ENCODE results near the gene FLT1.
A peak's percentile ranks its signal among the peaks of the same experiment; 100 is the strongest.

Gene FLT1

GRCh38 chr13:28530729-28531076 lies 35.8 kb upstream of the FLT1 start:
- peak overlapping the region; percentile 44 for H3K4me3 ChIP-seq (ENCODE audit: low read depth, low read length)

GRCh38 chr13:28529836-28530235 lies 34.9 kb upstream of the FLT1 start:
- no peak for DNase-seq (ENCODE audit: low read depth)
- H3K4me3 ChIP-seq (ENCODE audit: low read depth, low read length), result no peak overlapping the region

More at GRCh38 chr13:28530729-28531076, 35.8 kb upstream of the FLT1 start:
- no peak for DNase-seq (ENCODE audit: low read depth)

- no peak overlapping the region for H3K4me3 ChIP-seq (ENCODE audit: low read depth, low read length)
- DNase-seq (ENCODE audit: low read depth), result no peak
These were observed 33.9 kb upstream of the FLT1 start for GRCh38 chr13:28528848-28529247.

- DNase-seq (ENCODE audit: low read depth), result no peak
These were observed 33.5 kb upstream of the FLT1 start for GRCh38 chr13:28528388-28528787.

GRCh38 chr13:28527629-28528028 lies 32.7 kb upstream of the FLT1 start:
- H3K4me3 ChIP-seq (ENCODE audit: low read depth, low read length), result no peak overlapping the region
- no peak for DNase-seq (ENCODE audit: low read depth)

More at GRCh38 chr13:28528388-28528787, 33.5 kb upstream of the FLT1 start:
- no peak overlapping the region for H3K4me3 ChIP-seq (ENCODE audit: low read depth, low read length)

GRCh38 chr13:28526876-28527275 lies 31.9 kb upstream of the FLT1 start:
- H3K4me3 ChIP-seq (ENCODE audit: low read depth, low read length), result no peak overlapping the region
- DNase-seq (ENCODE audit: low read depth), result no peak

- H3K4me3 ChIP-seq (ENCODE audit: low read depth, low read length), result no peak overlapping the region
- no peak for DNase-seq (ENCODE audit: low read depth)
These were observed 27.9 kb upstream of the FLT1 start for GRCh38 chr13:28522871-28523270.

GRCh38 chr13:28513745-28514144 lies 18.8 kb upstream of the FLT1 start:
- no peak overlapping the region for H3K4me3 ChIP-seq (ENCODE audit: low read depth, low read length)
- DNase-seq (ENCODE audit: low read depth), result no peak

- no peak for DNase-seq (ENCODE audit: low read depth)
- H3K4me3 ChIP-seq (ENCODE audit: low read depth, low read length), result no peak overlapping the region
These were observed 15.6 kb upstream of the FLT1 start for GRCh38 chr13:28510542-28510941.

GRCh38 chr13:28510066-28510465 lies 15.1 kb upstream of the FLT1 start:
- H3K4me3 ChIP-seq (ENCODE audit: low read depth, low read length), result no peak overlapping the region
- no peak for DNase-seq (ENCODE audit: low read depth)

GRCh38 chr13:28505543-28506135 lies 10.7 kb upstream of the FLT1 start:
- no peak overlapping the region for H3K4me3 ChIP-seq (ENCODE audit: low read depth, low read length)
- no peak for DNase-seq (ENCODE audit: low read depth)

GRCh38 chr13:28503182-28503967 lies 8.4 kb upstream of the FLT1 start:
- H3K4me3 ChIP-seq (ENCODE audit: low read depth, low read length), result no peak overlapping the region
- no peak for DNase-seq (ENCODE audit: low read depth)

- H3K4me3 ChIP-seq (ENCODE audit: low read depth, low read length), result no peak overlapping the region
- DNase-seq (ENCODE audit: low read depth), result no peak
These were observed 6.6 kb upstream of the FLT1 start for GRCh38 chr13:28501547-28501946.

GRCh38 chr13:28499609-28500008 lies 4.7 kb upstream of the FLT1 start:
- no peak overlapping the region for H3K4me3 ChIP-seq (ENCODE audit: low read depth, low read length)
- no peak for DNase-seq (ENCODE audit: low read depth)

GRCh38 chr13:28498481-28499115 lies 3.7 kb upstream of the FLT1 start:
- no peak for DNase-seq (ENCODE audit: low read depth)
- H3K4me3 ChIP-seq (ENCODE audit: low read depth, low read length), result no peak overlapping the region

- H3K4me3 ChIP-seq (ENCODE audit: low read depth, low read length), result no peak overlapping the region
- DNase-seq (ENCODE audit: low read depth), result no peak
These were observed 2.4 kb upstream of the FLT1 start for GRCh38 chr13:28497143-28497876.

GRCh38 chr13:28496188-28496564 lies 1.2 kb upstream of the FLT1 start:
- no peak overlapping the region for H3K4me3 ChIP-seq (ENCODE audit: low read depth, low read length)
- DNase-seq (ENCODE audit: low read depth), result no peak

GRCh38 chr13:28495538-28496187 lies 735 bp upstream of the FLT1 start:
- H3K4me3 ChIP-seq (ENCODE audit: low read depth, low read length), result peak overlapping the region; percentile 49
- no peak for DNase-seq (ENCODE audit: low read depth)

- no peak for DNase-seq (ENCODE audit: low read depth)
- H3K4me3 ChIP-seq (ENCODE audit: low read depth, low read length), result peak overlapping the region; percentile 49
These were observed 487 bp downstream of the FLT1 start for GRCh38 chr13:28494504-28494777.

Data from skeletal muscle cell (primary cell).